KMS-11 (cell line): Measurements from ENCODE around the gene ARHGAP24.

Source experiments
- H2AFZ ChIP-seq: fragments of 200-600 bp; sonication (generic); 2 replicates; pipeline ENCODE4 v1.6.1; 2016; ENCODE audit warnings: antibody characterized with exemption, mixed run types, low read depth
- H3K27ac ChIP-seq: fragments of 200-600 bp; sonication (generic); 2 replicates; pipeline ENCODE4 v1.6.1; 2016; ENCODE audit warnings: mild to moderate bottlenecking, mixed run types
- H3K27me3 ChIP-seq: fragments of 200-600 bp; sonication (generic); 2 replicates; pipeline ENCODE4 v1.6.1; 2017; ENCODE audit warnings: mild to moderate bottlenecking, low read depth, mixed run types, moderate library complexity; ENCODE audit not compliant: insufficient read depth
- H3K36me3 ChIP-seq: fragments of 200-600 bp; sonication (generic); 2 replicates; pipeline ENCODE4 v1.6.1; 2017; ENCODE audit warnings: mild to moderate bottlenecking, mixed run types; ENCODE audit not compliant: insufficient read depth
- H3K4me1 ChIP-seq: fragments of 200-600 bp; sonication (generic); 2 replicates; pipeline ENCODE4 v1.6.1; 2016; ENCODE audit warnings: mild to moderate bottlenecking, low read depth, mixed run types; ENCODE audit not compliant: poor library complexity, severe bottlenecking
- H3K4me2 ChIP-seq: fragments of 200-600 bp; sonication (generic); 2 replicates; pipeline ENCODE4 v1.7.0; 2016; ENCODE audit warnings: mild to moderate bottlenecking, mixed run types
- H3K4me3 ChIP-seq: fragments of 200-600 bp; sonication (generic); IDR thresholded peaks from 2 replicates; pipeline ENCODE4 v1.6.1; 2017; ENCODE audit warnings: low read depth, low read length, mixed read lengths; ENCODE audit not compliant: insufficient read depth
- H3K79me2 ChIP-seq: fragments of 200-600 bp; sonication (generic); 2 replicates; pipeline ENCODE4 v1.6.1; 2016; ENCODE audit warnings: low read depth, mixed run types; ENCODE audit not compliant: insufficient read depth
- H3K9ac ChIP-seq: fragments of 200-600 bp; sonication (generic); 2 replicates; pipeline ENCODE4 v1.6.1; 2016; ENCODE audit warnings: mild to moderate bottlenecking, mixed run types
- H4K20me1 ChIP-seq: fragments of 200-600 bp; sonication (generic); 2 replicates; pipeline ENCODE4 v1.6.1; 2016; ENCODE audit warnings: mild to moderate bottlenecking, mixed run types; ENCODE audit not compliant: insufficient read depth
- TF ChIP-seq, protein P1 (sequence below): fragments of 200-600 bp; sonication (generic); conservative IDR thresholded peaks from 2 replicates; pipeline ENCODE4 v1.6.1; 2017; ENCODE audit warnings: low read depth, mild to moderate bottlenecking, antibody characterized with exemption, low read length, moderate library complexity, mixed read lengths

ARHGAP24 gene

GRCh38 chr4:85806334-85806733, 331.4 kb downstream of the ARHGAP24 start:
- Histone ChIP-seq H3K4me3 (no peak overlapping the region), H2AFZ (no peak overlapping the region), H3K27ac (no peak overlapping the region), H3K4me2 (no peak overlapping the region), H4K20me1 (no peaks in the 10 kb centered on the region), H3K27me3 (no peaks in the 10 kb centered on the region), H3K9ac (no peak overlapping the region), H3K36me3 (no peaks in the 10 kb centered on the region), H3K79me2 (no peaks in the 10 kb centered on the region), H3K4me1 (peaks cover 5% of the 10 kb centered on the region)
- TF ChIP-seq, protein P1, sequence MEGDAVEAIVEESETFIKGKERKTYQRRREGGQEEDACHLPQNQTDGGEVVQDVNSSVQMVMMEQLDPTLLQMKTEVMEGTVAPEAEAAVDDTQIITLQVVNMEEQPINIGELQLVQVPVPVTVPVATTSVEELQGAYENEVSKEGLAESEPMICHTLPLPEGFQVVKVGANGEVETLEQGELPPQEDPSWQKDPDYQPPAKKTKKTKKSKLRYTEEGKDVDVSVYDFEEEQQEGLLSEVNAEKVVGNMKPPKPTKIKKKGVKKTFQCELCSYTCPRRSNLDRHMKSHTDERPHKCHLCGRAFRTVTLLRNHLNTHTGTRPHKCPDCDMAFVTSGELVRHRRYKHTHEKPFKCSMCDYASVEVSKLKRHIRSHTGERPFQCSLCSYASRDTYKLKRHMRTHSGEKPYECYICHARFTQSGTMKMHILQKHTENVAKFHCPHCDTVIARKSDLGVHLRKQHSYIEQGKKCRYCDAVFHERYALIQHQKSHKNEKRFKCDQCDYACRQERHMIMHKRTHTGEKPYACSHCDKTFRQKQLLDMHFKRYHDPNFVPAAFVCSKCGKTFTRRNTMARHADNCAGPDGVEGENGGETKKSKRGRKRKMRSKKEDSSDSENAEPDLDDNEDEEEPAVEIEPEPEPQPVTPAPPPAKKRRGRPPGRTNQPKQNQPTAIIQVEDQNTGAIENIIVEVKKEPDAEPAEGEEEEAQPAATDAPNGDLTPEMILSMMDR: no peak

GRCh38 chr4:85807247-85807950, 332.4 kb downstream of the ARHGAP24 start:
- TF ChIP-seq, protein P1: no peak
- Histone ChIP-seq H4K20me1 (no peaks in the 10 kb centered on the region), H2AFZ (no peak overlapping the region), H3K36me3 (no peaks in the 10 kb centered on the region), H3K4me3 (no peak overlapping the region), H3K9ac (no peak overlapping the region), H3K27ac (no peak overlapping the region), H3K4me2 (no peak overlapping the region), H3K4me1 (peaks cover 5% of the 10 kb centered on the region), H3K79me2 (no peaks in the 10 kb centered on the region), H3K27me3 (no peaks in the 10 kb centered on the region)

GRCh38 chr4:85808104-85808503, 333.2 kb downstream of the ARHGAP24 start:
- no peak overlapping the region for H3K9ac ChIP-seq
- no peaks in the 10 kb centered on the region for H3K27me3 ChIP-seq
- H2AFZ ChIP-seq: no peak overlapping the region
- no peak overlapping the region for H3K4me2 ChIP-seq
- TF ChIP-seq, protein P1: no peak
- no peak overlapping the region for H3K27ac ChIP-seq
- no peaks in the 10 kb centered on the region for H4K20me1 ChIP-seq
- H3K4me3 ChIP-seq: no peak overlapping the region
- H3K36me3 ChIP-seq: no peaks in the 10 kb centered on the region
- H3K79me2 ChIP-seq: no peaks in the 10 kb centered on the region
- H3K4me1 ChIP-seq: peaks cover 5% of the 10 kb centered on the region

- no peaks in the 10 kb centered on the region for H3K36me3 ChIP-seq
- H3K27ac ChIP-seq: no peak overlapping the region
- no peak overlapping the region for H3K9ac ChIP-seq
- no peak overlapping the region for H3K4me2 ChIP-seq
- TF ChIP-seq, protein P1: no peak
- no peaks in the 10 kb centered on the region for H4K20me1 ChIP-seq
- H2AFZ ChIP-seq: no peak overlapping the region
- no peak overlapping the region for H3K4me3 ChIP-seq
- H3K4me1 ChIP-seq: peaks cover 5% of the 10 kb centered on the region
- no peaks in the 10 kb centered on the region for H3K79me2 ChIP-seq
- no peaks in the 10 kb centered on the region for H3K27me3 ChIP-seq
Observed at GRCh38 chr4:85808864-85809263, 333.9 kb downstream of the ARHGAP24 start.
